Measurements from ENCODE around the gene ACP3.

Gene ACP3

GRCh38 chr3:132311841-132312240, 5.4 kb upstream of the ACP3 start:
- no peak for DNase-seq (ENCODE audit: low read depth)
- TF ChIP-seq CTCF (IDR thresholded peaks at IDR 0.05; ENCODE audit: control insufficient read depth, insufficient read depth, low read depth, low read length, missing control alignments): no peak
- H3K4me3 ChIP-seq (ENCODE audit: control insufficient read depth, low read depth, low read length): no peak overlapping the region

DNA sequence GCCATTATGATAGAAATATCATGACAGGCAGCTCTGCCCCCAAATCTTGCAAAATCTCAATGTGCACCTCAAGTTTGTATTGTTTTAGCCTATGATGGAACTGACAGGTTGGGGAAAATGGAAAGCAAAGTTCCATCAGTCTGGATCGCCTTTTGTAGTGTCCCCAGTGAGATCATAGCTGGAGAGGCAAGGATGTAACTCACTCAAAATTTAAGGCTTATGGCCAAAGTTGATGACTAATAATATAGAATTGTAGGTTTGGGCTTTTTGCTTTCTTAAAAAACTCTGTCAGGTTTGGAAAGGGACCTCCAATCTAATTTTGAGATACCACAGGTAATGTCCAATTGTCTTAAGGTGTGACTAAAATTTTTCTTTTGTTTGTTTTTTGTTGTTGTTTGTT, 1.4 kb upstream of the ACP3 start:
- TF ChIP-seq CTCF (IDR thresholded peaks at IDR 0.05; ENCODE audit: control insufficient read depth, insufficient read depth, low read depth, low read length, missing control alignments): no peak
- DNase-seq (ENCODE audit: low read depth): no peak
- no peak overlapping the region for H3K4me3 ChIP-seq (ENCODE audit: control insufficient read depth, low read depth, low read length)

- no peak overlapping the region for H3K4me3 ChIP-seq (ENCODE audit: control insufficient read depth, low read depth, low read length)
- TF ChIP-seq CTCF (IDR thresholded peaks at IDR 0.05; ENCODE audit: control insufficient read depth, insufficient read depth, low read depth, low read length, missing control alignments): no peak
- DNase-seq (ENCODE audit: low read depth): no peak
These were observed 1.2 kb downstream of the ACP3 start for GRCh38 chr3:132318451-132318850.

DNA sequence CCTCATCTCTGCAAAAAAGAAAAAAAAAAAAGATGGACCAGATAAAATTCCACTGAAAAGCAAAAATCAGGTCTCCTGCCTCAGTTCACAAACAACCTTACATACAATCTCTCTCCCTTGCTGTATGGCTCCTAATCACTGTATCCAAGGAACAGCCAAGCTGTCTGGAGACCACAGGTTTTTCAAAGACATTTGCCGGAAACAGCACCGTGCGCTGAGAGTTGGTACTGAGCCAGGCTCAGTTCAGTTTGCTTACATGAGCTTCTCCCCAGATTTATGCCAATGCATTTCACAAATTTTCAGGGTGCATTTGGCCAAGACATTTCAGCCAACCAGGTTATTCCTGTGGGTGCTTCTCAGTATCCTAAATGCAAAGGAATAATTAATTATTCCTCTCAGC, 4.1 kb downstream of the ACP3 start:
- no peak overlapping the region for H3K4me3 ChIP-seq (ENCODE audit: control insufficient read depth, low read depth, low read length)
- no peak for TF ChIP-seq CTCF (IDR thresholded peaks at IDR 0.05; ENCODE audit: control insufficient read depth, insufficient read depth, low read depth, low read length, missing control alignments)
- DNase-seq (ENCODE audit: low read depth): no peak

GRCh38 chr3:132325103-132325606, 7.9 kb downstream of the ACP3 start:
- H3K4me3 ChIP-seq (ENCODE audit: control insufficient read depth, low read depth, low read length): no peak overlapping the region
- no peak for DNase-seq (ENCODE audit: low read depth)
- no peak for TF ChIP-seq CTCF (IDR thresholded peaks at IDR 0.05; ENCODE audit: control insufficient read depth, insufficient read depth, low read depth, low read length, missing control alignments)

DNA sequence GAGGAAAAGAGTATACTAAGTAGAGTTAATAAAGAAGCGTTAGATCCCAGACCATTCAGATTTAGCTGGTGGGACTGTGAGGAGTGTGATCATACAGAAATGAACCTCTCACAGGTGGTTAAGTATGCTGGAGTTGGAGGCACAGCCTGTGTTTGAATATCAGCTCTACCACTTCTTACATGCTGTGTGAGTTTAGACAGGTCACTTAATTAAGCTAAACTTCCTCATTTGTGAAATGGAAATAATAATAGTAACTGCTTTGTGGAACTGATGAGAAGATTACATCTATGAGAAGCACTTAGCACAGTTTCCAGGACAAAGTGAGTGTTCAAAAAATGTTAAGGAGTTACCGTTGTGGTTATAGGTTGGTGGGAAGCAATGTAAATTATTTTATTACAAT, 8.4 kb downstream of the ACP3 start:
- no peak for TF ChIP-seq CTCF (IDR thresholded peaks at IDR 0.05; ENCODE audit: control insufficient read depth, insufficient read depth, low read depth, low read length, missing control alignments)
- no peak overlapping the region for H3K4me3 ChIP-seq (ENCODE audit: control insufficient read depth, low read depth, low read length)
- DNase-seq (ENCODE audit: low read depth): no peak

DNA sequence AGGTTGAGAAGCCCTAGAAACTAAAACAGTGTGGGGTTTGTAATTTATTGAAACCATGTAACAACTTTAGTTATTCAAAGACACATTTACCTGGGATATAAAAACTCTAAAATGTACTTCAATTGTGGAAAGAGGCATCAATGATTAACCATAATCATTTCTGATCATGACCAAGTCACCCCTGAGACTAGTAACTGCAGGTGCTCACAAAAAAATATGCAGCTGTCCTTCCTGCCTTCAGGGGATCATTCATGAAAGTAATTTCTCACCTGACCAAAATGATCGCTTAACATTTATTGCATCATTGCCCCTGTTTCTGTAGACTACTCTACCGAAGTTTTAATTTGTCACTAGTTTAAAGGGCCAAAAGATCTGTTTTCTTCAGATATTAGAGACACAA, 9.0 kb downstream of the ACP3 start:
- no peak for TF ChIP-seq CTCF (IDR thresholded peaks at IDR 0.05; ENCODE audit: control insufficient read depth, insufficient read depth, low read depth, low read length, missing control alignments)
- DNase-seq (ENCODE audit: low read depth): no peak
- H3K4me3 ChIP-seq (ENCODE audit: control insufficient read depth, low read depth, low read length): no peak overlapping the region

Measured in AG09309 (cell line).